Measurements from ENCODE around the gene PLA2G4B.

PLA2G4B gene

DNA sequence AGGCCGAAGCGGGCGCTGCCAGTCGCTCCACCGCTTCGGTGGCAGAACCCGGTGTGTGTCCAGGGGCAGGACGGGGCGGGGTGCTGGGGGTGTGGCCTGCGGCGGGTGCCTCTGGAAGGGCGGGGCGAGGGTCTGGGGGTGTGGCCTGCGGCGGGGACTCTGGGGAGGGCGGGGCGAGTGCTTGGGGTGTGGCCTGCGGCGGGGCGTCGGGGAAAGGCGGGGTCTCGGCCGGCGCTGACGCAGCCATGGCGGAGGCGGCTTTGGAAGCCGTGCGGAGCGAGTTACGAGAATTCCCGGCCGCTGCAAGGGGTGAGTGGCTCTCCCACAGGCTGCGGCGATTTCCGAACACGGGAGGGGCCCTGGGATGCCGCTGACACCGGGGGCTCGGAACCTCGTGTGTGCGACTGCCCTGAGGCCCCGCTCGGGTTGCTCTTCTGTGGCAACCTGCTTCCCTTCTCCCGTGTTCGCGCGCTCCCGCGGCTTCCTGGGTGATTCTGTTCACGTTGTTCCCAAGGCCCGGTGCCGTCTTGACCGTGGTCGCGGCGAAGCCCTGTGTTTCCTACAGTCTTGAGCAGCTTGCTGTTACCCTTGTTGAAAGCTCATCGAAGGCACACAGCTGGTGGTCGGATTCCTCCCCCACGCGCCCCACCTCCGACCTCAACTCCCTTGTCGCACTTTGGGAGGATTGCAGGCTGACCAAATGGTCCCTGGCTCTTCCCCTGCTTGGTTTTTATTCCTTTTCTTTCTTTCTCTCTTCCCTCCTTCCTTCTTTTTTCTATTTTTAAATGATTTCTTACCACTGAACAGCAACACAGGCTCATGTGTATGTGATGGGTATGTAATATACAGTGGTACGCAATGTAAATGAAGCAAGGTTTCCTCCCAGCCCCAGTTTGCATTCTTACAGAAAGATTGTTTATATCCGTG is 10.5 kb upstream of the PLA2G4B start, which contains the start of gene JMJD7:
TSS of gene JMJD7 (plus strand) at position 213 of the 927 bp plus-strand sequence. CDS start at position 246, 33 bp downstream.
- DNase-seq, result peak; percentile 91 to 93

DNA sequence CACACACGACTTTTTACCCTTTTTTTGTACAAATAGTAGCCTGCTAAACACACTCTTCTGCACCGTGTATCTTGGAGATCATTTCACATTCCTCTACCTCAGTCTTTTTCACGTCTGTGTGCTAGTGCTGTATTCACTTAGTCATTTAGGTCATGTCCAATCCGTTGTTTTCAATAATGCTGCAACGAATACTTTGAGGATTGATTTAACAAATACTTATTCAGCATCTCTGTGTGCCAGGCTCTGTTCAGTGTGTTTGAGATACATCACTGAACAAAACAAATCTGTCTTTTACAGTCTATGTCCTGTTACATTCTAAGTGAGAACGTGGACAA is 9.9 kb upstream of the PLA2G4B start:
- DNase-seq, result no peak

DNA sequence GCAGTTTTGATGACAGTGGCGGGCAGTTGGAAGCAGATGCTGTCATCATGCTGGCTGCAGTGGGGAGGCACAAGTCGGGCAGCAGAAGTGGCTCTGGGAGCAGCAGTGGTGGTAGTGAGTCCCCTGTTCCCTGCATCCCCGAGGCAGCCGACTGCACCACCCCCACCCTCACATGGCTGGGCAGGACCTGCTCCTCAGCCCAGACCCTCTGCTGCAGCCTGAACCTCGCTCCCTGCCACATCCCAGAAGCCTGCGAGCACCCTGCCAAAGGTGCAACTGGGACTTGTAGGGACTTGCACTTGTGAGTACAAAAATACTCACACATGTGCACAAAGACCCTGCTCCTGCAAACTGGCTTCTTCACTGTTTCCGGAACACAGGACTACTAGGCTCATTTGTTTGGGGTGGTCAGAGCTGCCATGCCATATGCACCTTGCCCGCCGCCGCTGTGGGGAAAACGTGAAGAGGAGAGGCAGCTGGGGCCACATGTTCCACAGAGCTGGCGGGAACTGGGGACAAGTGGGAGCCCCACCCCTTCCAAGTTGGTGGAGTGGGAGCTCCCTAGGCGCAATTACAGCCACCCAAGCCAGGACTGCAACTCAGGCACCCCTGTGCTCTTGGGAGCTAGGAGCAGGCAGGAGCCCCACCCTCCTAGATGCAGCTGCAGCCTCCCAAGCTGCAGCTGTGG is 8.5 kb upstream of the PLA2G4B start:
- DNase-seq, result no peak

DNA sequence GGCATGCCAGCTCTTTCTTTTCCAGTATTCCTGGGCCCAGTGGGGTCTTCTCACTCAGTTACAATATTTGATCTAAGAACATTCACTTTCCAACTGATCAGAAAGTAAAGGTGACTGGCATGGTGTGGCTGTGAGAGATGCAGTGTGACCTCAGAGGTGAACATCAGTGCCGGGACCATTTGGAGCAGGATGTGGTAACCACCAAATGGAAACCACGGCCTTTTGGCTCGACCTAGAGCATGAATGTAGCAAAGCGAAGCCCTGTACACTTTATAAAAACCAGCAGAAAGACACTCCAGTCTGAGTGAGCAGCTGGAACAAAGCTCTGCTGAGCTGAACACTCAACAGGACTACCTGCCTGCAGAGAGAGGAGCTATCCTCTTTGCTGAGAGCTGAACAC is 7.4 kb upstream of the PLA2G4B start:
- peak; percentile 43 to 53 for DNase-seq

DNA sequence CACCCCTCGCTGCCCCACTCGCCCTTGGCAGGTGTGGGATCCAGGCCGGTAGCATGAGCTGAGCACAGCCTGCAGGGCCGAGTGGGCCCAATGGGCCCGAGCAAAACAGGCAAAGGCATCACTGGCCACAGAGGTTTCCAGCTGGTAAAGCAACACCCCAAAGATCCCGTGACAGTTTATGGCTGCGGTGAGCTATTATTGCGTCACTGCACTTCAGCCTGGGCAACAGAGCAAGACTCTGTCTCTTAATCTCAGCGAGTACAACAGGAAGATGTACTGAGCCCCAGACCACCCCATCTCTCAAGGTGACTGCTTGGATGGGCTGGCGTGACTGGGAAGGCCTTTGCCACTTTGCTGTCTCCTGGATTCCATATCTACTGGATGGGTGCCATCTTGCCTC is 6.4 kb upstream of the PLA2G4B start:
- no peak for DNase-seq

DNA sequence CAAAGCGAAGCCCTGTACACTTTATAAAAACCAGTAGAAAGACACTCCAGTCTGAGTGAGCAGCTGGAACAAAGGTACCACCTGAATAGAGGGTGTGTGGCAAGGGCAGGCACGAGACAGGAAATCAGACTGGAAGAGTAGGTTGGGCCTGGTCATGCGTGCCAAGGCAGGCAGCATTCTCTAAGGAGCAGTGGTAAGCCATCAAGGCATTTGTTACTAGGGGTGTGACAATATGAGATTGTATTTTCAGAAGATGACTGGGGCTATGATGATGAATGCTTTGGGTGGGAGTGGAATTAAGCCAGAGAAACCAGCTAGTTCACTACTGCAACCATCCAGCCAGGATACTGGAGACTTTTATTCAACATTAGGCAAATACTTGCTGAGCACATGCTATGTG is 5.8 kb upstream of the PLA2G4B start:
- no peak for DNase-seq

DNA sequence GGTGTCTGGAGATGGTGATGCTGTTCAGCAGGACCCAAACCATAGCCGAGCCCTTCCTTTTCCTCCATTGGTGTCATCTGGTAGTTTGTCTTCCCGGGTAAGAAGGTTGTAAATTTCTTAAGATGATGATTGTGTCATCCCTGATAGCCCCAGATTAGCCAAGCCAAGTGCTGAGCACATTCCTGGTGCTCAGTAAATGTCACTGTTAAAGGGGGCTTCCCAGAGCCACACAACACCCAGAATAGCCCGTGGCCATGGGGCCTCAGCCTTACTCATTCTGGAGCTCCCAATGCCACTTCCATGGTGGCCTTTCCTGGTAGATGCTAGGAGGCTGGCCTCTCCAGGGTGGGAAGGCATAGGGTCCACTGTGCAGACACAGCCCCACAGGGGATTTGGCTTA is 4.6 kb upstream of the PLA2G4B start:
- no peak for DNase-seq

DNA sequence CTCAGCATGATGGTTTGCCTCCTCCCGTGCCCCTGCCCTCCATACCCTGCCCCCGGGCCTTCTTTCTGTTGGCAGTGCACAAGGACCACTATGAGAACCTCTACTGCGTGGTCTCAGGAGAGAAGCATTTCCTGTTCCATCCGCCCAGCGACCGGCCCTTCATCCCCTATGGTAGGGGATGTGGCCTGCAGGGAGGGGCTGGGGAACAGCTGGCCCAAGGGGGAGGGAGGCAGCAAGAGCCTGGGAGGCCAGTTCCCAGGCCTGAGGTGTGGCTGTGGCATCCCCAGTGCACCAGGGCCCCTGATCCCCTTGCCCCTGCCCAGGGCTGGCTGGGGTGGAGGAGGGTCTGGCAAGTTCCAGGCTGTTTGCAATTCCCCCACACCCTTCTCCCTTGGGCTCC is 2.6 kb upstream of the PLA2G4B start:
- DNase-seq, result no peak

DNA sequence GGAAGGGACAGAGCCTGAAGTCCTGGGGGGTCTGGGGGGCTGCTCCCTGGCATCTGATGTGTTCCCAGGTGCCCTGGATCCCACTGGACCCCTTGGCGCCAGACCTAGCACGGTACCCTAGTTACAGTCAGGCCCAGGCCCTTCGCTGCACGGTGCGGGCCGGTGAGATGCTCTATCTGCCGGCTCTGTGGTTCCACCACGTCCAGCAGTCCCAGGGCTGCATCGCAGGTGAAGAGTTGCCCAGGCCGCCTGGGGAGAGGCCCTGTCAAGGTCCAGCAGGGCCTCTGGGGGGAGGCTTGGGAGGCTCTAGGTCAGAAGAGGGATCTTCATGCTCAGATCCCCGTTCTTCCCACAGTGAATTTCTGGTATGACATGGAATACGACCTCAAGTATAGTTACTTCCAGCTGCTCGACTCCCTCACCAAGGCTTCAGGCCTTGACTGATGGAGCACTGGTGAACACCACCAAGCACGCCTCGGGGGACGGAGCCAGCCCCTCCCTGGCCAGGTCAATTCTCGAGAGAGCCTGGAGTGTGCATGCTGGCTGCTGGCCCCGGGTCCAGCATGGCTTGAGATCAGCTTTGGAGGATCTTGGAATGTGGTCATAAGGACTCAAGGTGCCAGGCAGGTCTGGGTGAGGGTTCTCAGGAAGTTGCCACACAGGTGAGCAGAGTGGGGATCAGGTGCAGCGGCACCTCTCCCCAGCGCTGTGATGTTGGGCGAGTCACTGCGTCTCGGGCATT is 1.8 kb upstream of the PLA2G4B start:
- no peak for DNase-seq

DNA sequence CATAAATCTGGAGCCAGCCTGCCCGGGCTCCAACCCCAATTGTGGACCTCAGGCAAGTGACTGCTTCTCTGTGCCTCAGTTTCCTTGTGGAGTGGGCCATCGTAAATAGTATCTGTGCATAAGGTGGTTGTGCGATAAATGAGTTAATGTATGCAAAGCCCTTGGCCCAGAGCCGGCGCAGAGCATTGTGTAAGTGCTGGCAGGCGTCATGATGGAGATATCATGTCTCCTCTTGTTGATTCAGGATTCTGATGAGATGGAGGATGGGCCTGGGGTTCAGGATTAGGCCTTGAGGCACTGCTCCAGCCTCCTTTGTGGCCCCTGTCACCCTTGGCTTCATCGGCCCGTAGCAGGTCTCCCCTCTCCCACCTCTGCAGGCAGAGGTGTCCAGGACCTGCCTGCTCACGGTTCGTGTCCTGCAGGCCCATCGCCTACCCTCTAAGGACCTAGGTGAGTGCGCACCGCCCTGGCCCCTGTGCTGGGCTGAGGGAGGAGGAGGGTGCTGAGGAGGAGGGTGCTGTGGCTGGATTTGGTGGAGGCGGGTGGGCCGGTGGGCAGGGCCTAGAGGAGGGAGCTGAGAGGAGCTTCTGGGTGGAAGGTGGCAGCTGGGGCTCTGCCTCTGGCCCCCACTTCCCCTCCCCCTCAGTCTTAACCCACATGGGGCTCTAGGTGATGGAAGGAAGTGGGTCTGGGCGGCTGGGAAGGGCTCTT is 1.3 kb downstream of the PLA2G4B start:
- DNase-seq, result no peak

DNA sequence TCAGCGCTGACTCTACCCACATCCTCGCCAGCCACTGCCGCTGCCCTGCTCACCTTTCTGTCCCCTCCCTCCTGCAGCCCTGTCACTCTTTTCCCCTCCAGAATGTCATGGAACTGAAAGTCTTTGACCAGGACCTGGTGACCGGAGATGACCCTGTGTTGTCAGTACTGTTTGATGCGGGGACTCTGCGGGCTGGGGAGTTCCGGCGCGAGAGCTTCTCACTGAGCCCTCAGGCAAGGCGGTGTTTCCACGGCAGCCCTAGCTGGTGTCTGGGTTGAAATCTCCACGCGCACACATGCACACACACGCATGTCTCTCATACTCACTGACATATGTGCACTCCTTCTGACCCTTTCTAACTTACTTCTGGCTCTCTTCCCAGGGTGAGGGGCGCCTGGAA is 2.0 kb downstream of the PLA2G4B start:
- no peak for DNase-seq

DNA sequence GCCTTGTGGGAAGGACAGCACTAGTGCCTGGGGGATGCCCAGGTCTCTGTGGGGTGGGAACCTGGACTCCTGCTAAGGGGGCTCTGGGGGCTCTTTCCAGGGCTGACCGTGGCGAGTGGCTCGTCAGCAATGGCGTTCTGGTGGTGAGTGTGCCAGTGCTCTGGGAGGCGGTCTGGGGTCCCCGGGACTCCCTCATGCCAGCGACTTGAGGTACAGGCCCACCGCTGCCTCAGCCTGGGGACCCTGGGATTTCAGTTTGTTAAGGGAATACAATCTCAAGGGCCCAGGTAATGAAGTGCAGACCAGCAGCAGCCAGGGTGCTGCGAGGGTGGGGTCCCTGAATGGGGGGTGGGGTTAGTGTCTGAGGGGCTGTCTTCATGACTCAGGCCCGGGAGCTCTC is 2.5 kb downstream of the PLA2G4B start:
- DNase-seq, result no peak

DNA sequence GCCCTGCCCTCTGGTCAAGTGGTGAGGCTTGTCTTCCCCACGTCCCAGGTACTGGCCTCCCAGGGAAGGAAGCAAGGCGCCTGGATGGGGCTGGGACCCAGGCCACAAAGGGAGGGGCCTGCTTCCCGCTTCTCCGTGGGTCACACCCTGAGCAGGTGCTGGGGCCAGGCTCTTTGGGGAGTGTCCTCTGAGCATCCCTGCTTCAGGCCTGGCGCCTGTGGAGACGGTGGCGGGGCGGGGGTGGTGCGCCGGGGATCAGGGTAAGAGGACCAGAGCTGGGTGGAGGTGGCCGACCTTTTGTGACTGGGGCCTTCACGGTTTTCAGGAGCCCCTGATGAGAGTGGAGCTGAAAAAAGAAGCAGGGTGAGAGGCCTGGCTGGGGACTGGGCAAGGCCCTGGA is 3.6 kb downstream of the PLA2G4B start:
- no peak for DNase-seq

DNA sequence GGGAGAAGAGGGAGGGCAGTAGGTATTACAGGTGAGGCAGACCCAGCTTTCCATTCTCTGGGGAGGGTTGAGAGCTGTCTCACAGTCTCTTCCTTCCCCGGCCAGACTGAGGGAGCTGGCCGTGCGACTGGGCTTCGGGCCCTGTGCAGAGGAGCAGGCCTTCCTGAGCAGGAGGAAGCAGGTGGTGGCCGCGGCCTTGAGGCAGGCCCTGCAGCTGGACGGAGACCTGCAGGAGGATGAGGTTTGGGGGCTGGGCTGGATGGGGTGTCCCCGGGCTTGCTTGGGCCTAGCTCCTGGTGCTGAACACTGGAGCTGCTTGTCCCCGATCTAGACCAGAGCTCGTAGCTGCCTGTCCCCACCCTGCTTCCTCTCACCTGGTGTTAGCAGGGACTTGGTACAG is 4.9 kb downstream of the PLA2G4B start:
- no peak for DNase-seq

DNA sequence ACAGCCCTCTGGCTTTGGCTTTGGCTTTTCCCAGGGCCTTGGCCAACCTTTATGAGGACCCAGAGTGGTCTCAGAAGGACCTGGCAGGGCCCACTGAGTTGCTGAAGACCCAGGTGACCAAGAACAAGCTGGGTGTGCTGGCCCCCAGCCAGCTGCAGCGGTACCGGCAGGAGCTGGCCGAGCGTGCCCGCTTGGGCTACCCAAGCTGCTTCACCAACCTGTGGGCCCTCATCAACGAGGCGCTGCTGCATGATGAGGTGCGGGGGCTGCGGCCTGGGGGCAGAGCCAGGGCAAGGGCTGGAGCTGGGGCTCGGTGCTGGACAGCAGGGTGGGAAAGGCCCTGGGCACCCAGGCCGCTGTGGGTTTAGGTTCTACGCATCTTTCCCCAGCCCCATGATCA is 6.2 kb downstream of the PLA2G4B start:
- no peak for DNase-seq

DNA sequence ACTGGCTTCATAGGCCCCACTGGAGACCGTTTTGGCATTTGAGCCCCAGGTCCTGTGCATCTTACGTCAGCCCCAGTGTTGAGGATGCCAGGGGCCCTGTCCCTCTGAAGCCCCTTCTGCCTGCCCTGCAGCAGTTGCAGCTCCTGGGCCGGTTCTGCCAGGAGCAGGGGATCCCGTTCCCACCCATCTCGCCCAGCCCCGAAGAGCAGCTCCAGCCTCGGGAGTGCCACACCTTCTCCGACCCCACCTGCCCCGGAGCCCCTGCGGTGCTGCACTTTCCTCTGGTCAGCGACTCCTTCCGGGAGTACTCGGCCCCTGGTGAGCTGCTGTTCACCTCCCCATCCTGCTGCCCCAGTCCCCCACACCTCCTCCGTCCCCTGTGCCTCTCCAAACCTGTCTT is 8.6 kb downstream of the PLA2G4B start:
- no peak for DNase-seq

DNA sequence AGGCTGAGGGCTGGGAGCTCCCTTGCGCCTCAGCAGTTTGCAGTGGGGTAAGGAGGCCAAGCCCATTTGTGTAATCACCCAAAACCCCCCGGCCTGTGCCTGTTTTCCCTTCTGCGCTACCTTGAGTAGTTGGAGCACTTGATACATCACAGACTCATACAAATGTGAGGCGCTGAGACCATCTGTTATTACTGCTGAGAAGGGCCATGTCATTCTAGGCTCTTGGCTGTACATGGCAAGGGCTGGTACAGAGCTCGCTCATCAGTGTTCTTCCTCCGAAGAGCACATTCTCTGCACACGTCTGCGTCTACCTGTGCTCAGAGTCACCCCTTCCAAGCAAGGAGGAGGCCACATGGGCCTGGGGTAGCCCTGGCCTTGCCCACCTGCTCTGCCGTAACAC is 9.3 kb downstream of the PLA2G4B start:
- DNase-seq, result no peak

DNA sequence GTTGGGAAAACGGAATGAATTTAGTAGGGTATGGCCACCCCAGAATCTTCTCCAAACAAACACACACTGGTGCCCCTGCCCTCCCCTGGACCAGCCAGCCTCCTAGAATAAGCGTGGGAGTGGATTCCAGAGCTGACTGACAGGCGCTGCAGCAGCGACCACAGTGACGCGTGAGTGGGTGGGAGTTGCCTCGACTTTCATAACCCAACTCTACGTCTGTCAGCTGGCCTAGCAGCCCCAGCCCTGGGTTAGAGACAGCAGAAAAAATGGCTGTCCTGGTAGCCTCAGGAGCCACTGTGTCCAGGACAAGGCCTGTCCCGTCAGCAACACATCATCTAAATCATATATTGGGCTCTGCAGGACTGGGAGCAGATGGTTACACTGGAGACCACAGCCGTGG is 10.0 kb downstream of the PLA2G4B start:
- no peak for DNase-seq

DNA sequence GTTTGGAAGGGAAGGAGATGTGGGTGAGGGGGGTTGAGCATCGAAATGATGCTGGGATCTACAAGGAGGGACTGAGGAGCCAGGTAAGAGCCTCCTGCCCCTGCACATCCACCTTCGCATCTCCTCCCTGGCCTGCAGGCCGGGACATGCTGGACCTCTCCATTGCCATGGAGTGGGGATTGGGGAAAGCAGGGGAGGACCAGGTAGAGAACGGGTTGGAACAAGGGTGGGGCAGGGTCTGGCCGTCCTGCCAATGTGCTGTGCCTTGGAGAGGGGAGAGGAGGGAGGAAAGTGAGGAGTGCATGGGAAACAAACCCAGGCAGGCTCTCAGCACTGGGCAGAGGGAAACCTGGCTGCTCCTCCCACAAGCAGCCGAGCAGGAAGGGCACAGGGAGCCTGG is 10.6 kb downstream of the PLA2G4B start:
- no peak for DNase-seq

DNA sequence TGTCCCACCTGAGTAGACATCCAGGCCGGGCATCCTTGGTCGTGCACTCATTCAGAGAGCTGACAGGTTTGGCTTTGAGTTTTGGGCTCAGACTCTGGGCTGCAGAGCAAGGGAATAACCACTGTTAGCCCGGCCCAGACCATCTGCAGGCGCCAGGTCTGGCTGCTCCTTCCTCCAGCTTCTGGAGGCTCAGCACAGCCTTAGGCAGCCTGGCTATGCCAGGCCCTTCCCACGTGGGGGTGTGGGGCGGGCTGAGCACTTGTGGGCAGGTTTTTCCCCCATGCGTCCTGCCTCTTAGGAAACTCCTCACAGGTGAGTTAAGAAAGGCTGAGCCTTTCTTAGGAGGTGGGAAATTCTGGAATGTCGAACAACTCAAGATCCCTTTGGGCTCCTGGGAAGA is 11.2 kb downstream of the PLA2G4B start:
- no peak for DNase-seq

DNA sequence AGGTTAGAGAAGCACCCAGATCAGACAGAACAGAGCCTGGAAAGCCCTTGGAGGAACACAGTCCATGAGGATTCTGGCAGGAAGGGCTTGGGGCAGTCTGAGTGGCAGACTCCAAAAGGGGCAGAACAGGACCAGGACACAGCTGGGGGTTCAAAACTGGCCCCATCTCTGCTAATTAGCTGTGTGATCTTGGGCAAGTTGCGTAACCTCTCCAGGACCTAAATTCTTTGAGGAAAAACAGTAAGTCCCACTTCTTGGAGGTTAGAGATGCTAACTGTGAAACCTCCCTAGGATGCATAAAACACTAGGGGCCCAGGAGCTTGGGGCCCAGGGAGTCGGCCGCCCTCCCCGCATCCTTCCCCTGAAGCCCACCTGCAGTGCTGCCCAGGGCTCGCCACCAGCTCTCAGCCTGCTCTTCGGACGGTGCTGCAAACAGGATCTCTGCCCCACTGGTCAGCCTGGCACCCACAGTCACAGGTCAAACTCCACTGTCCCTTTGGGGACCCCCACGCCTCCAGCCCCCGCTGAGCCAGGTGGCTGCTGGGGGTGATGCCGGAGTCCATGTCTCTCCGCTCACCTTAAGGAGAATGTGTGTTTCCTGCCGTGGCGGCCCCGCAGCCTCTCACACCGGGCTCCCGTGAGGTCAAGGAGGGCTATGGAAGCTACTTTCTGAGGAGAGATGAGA is 12.0 kb downstream of the PLA2G4B start:
- DNase-seq, result no peak

DNA sequence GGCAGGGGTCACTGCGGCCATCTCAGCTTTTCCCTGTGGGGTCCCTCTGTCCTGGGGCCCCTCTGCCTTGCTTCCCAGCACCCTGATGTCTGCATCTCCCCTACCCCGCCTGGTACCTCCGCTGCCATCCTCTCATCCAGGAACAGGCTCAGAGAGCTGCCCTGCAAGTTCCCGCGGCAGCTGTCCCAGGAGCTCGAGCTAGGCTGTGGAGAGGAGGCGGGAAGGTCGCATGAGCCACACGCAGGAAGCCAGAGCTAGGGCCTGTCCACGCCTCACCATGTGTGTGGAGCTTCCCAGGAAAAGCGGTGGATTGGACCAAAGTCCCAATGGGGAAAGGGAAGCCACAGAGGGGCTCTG is 12.5 kb downstream of the PLA2G4B start:
- no peak for DNase-seq

All from CD4-positive, alpha-beta T cell treated with Interleukin-4 for 1 hour (primary cell).